Endothelial cell (in vitro differentiated cells): Measurements from ENCODE around the gene DGCR6L. TPM values are rescaled to one million over a fixed set of nuclear protein-coding genes. Genes with fewer than 3 reads are reported as not detected.
"Not testable (repeated sequence)": the region's sequence is repeated elsewhere in the genome, so short reads cannot be mapped to it uniquely, and the experiment has no call there.

Experiments used
- DNase-seq: peaks from one replicate; pipeline ENCODE4 v3.0.0; 2021; ENCODE audit warnings: low spot score
- H3K27ac Mint-ChIP-seq: one replicate; pipeline ENCODE4 v1.8.0; 2021; ENCODE audit warnings: mixed read lengths, inconsistent platforms; ENCODE audit not compliant: unreplicated experiment
- H3K27me3 Mint-ChIP-seq: one replicate; pipeline ENCODE4 v1.8.0; 2021; ENCODE audit warnings: mild to moderate bottlenecking, moderate library complexity, mixed read lengths, inconsistent platforms; ENCODE audit not compliant: unreplicated experiment
- H3K36me3 Mint-ChIP-seq: one replicate; pipeline ENCODE4 v1.8.0; 2021; ENCODE audit warnings: mild to moderate bottlenecking, low read depth, mixed read lengths, inconsistent platforms; ENCODE audit not compliant: unreplicated experiment
- H3K4me1 Mint-ChIP-seq: one replicate; pipeline ENCODE4 v1.8.0; 2021; ENCODE audit warnings: mild to moderate bottlenecking, mixed read lengths, inconsistent platforms; ENCODE audit not compliant: unreplicated experiment
- H3K4me3 Mint-ChIP-seq: one replicate; pipeline ENCODE4 v1.8.0; 2021; ENCODE audit warnings: mild to moderate bottlenecking, mixed read lengths, inconsistent platforms; ENCODE audit not compliant: unreplicated experiment
- H3K9me3 Mint-ChIP-seq: one replicate; pipeline ENCODE4 v1.8.0; 2021; ENCODE audit warnings: mixed read lengths, inconsistent platforms; ENCODE audit not compliant: unreplicated experiment
- CTCF ChIP-seq: fragments of 200-600 bp; sonication (generic); IDR thresholded peaks from one replicate; pipeline ENCODE4 v1.5.0; 2021; ENCODE audit warnings: antibody characterized with exemption; ENCODE audit not compliant: unreplicated experiment
- total RNA-seq: library from RNA; stranded (reverse); fragmentation: NEBNext Ultra II Directional; extraction: Animal tissue kit (Norgen Biotek cat#: 25700); gene quantifications from one replicate; pipeline ENCODE4 v1.2.1, GENCODE V29; 2021; ENCODE audit not compliant: unreplicated experiment

The DGCR6L gene
- total RNA-seq, 1 donor from 2014 or later = 54.2 TPM

- Mint-ChIP-seq H3K4me1 (no peaks in the 10 kb centered on the region), H3K27me3 (peaks cover 8% of the 10 kb centered on the region), H3K9me3 (no peaks in the 10 kb centered on the region), H3K27ac (no peak overlapping the region), H3K4me3 (no peak overlapping the region), H3K36me3 (no peaks in the 10 kb centered on the region)
- TF ChIP-seq CTCF = no peak
- DNase-seq = no peak
Observed at GRCh38 chr22:20291249-20291586, 28.6 kb downstream of the DGCR6L start.

GRCh38 chr22:20290578-20291248 lies 29.1 kb downstream of the DGCR6L start:
- Mint-ChIP-seq H3K4me3 (no peak overlapping the region), H3K27ac (no peak overlapping the region), H3K36me3 (no peaks in the 10 kb centered on the region), H3K4me1 (no peaks in the 10 kb centered on the region), H3K27me3 (peaks cover 8% of the 10 kb centered on the region), H3K9me3 (no peaks in the 10 kb centered on the region)
- no peak for TF ChIP-seq CTCF
- DNase-seq = no peak

- Mint-ChIP-seq H3K9me3 (no peaks in the 10 kb centered on the region), H3K4me1 (no peaks in the 10 kb centered on the region), H3K27me3 (peaks cover 4% of the 10 kb centered on the region), H3K27ac (no peak overlapping the region), H3K36me3 (no peaks in the 10 kb centered on the region), H3K4me3 (no peak overlapping the region)
- no peak for TF ChIP-seq CTCF
- DNase-seq = no peak
Observed at GRCh38 chr22:20290045-20290392, 29.8 kb downstream of the DGCR6L start.

GRCh38 chr22:20289182-20290044 lies 30.4 kb downstream of the DGCR6L start:
- not testable (repeated sequence) for H3K4me1 Mint-ChIP-seq, H3K27ac Mint-ChIP-seq, DNase-seq, H3K36me3 Mint-ChIP-seq, H3K9me3 Mint-ChIP-seq, H3K27me3 Mint-ChIP-seq, H3K4me3 Mint-ChIP-seq

- not testable (repeated sequence) for H3K27me3 Mint-ChIP-seq, H3K9me3 Mint-ChIP-seq, H3K4me3 Mint-ChIP-seq, H3K4me1 Mint-ChIP-seq, DNase-seq, H3K36me3 Mint-ChIP-seq, H3K27ac Mint-ChIP-seq
Observed at GRCh38 chr22:20286784-20287423, 33.0 kb downstream of the DGCR6L start.

- not testable (repeated sequence) for H3K4me3 Mint-ChIP-seq, H3K36me3 Mint-ChIP-seq, H3K27me3 Mint-ChIP-seq, H3K4me1 Mint-ChIP-seq, H3K27ac Mint-ChIP-seq, DNase-seq, H3K9me3 Mint-ChIP-seq
Observed at GRCh38 chr22:20286312-20286660, 33.6 kb downstream of the DGCR6L start.
